GM18520 (cell line): ENCODE data around the gene HP1BP3.
"Not testable (repeated sequence)": the region's sequence is repeated elsewhere in the genome, so short reads cannot be mapped to it uniquely, and the experiment has no call there.

Experiments
- ATAC-seq: cut with Tn5 transposase; IDR thresholded peaks from one replicate; pipeline ENCODE4 v1.9.1; 2021; ENCODE audit not compliant: unreplicated experiment

HP1BP3 gene

DNA sequence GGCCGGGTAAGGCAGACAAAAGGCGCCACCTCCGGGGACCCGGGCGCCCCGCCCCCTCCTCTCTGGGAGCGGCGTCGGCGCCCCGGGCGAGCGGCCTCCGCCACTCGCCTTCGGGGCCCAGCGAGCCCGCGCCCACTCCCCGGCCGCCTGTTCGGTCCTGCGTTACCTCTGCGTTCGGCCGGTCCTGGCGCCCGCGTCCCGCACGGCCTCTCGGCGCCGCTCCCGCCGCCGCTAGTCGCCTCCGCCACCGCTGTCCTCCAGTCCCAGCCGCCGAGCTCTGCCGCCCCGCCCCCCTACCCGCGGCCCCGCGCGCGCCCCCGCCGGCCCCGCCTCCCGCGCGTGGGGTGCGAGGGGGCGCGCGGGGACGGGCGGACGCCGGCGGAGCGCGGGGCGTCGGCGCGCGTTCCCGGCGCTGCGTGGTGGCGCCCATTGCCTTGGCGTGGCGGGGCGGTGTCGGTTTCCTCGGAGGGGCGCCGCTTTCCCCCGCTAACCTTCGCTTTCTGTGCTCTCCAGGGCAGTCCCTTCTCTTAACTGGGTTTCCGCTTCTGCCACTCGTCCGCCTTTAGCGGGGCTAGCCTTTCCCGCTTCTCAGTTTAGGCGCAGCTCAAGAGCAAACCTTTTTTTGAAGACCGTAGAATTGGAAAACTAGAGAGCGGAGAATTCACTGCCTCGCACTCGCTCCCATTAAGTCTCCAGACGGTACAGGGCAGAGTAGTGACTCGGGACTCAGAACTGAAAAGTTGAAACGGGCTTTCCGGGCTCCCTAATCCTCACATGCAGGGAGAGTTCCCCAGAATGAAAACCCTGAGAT, at the start of gene HP1BP3:
HP1BP3 (minus strand) TSS at position 279 of the 811 bp plus-strand sequence. CDS start 6,867 bp downstream, outside the sequence.
- ATAC-seq = peak; percentile 34

DNA sequence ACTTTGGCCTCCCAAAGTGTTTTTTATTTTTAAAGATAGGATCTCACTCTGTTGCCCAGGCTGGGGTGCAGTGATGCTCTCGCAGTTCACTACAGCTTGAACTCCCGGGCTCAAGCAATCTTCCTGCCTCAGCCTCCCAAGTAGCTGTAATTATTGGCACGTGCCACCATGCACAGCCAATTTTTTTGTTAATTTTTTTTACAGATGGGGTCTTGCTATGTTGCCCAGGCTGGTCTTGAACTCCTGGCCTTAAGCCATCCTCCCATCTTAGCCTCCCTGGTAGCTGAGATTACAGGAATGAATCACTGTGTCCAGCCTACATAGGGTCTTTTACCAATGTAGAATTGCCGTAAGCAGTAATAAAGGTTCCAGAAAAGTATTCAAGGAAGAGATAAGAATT, 49.1 kb upstream of the HP1BP3 start:
- ATAC-seq = no peak

DNA sequence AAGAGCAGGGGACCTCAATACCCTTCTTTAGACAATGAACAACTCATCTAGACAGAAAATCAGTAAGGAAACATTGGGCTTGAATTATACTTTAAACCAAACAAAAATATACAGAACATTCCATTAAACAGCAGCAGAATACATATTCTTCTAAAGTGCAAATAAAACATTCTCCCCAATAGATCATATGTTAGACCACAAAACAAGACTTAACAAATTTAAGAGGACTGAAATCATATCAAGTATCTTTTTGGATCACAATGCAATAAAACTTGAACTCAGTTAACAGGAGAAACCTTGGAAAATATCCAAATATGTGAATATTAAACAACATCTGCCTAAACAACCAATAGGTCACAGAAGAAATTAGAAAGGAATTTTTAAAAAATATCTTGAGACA, 47.7 kb upstream of the HP1BP3 start:
- ATAC-seq = no peak

- ATAC-seq = no peak
These were observed 47.1 kb upstream of the HP1BP3 start for GRCh38 chr1:20834192-20834591.

GRCh38 chr1:20830378-20830777, 43.3 kb upstream of the HP1BP3 start:
- no peak for ATAC-seq

DNA sequence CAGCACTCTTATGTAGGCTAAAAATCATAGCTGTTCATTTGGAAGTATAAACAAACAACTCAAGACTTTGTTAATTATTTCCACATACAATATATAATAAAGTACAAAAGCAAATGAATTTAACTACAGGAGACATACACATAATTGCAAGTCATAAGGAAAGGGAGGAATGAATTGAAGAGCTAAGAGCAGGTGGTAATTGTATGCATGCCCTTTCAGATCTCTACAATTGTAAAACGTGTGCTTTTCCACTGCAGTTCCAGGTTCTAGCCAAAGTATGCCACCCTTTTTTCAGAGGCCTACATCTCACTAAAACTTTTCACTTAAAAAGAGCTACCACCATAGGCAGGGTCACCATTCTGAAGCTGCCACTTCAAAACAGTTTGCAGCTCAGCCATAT, 42.8 kb upstream of the HP1BP3 start:
- no peak for ATAC-seq

- no peak for ATAC-seq
These were observed 42.4 kb upstream of the HP1BP3 start for GRCh38 chr1:20829531-20829930.

DNA sequence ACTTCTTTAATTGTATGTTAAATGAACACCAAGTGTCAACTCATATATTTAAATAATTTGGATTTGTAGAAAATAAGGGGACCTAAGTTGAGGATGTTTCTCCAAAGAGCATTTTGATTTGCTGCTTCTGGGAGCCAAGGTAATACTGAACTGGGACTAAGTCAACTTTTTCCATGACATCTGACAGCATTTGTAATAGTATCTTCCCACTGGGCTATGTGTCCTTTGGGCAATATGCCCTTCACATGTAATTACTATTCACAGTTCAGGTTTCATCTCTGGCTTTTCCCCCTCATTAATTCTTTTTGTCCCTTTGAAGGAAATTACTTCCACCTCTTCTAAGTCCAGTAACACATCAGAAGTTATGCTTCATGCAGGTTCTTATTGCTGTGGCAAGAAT, 36.7 kb upstream of the HP1BP3 start:
- no peak for ATAC-seq

DNA sequence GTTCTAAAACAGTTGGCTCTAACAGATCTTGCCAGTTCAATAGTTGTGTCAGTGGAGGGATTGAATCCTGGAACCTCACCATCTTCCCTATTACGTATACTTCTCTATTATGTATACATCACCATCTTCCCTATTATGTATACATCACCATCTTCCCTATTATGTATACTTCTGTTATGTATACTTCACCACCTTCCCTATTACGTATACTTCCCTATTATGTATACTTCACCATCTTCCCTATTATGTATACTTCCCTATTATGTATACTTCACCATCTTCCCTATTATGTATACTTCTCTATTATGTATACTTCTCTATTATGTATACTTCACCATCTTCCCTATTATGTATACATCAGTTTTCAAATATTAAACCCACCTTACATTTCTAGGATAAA, 34.4 kb upstream of the HP1BP3 start:
- ATAC-seq = no peak

DNA sequence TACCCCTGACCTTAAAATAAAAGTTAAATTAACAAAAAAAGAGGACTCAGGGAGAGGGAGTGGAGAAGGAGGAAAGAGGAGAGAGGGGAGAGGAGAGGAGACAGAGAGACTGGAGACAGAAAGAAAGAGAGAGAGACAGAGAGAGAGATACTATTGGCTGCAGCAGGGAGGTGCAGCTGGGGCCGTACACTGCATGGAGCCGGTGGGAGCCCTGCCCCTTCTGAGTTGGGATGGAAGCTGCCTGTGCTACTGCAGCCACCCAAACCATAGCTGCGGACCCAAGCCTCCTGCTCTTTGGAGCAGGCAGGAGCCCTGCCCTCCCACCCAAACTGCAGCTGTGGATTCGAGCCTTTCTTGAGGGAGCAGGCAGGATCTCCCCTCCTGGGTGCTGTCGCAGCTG, 32.7 kb upstream of the HP1BP3 start:
- ATAC-seq = no peak

- ATAC-seq = no peak
These were observed 27.4 kb upstream of the HP1BP3 start for GRCh38 chr1:20814534-20814871.

- ATAC-seq = no peak
These were observed 24.8 kb upstream of the HP1BP3 start for GRCh38 chr1:20811916-20812315.

DNA sequence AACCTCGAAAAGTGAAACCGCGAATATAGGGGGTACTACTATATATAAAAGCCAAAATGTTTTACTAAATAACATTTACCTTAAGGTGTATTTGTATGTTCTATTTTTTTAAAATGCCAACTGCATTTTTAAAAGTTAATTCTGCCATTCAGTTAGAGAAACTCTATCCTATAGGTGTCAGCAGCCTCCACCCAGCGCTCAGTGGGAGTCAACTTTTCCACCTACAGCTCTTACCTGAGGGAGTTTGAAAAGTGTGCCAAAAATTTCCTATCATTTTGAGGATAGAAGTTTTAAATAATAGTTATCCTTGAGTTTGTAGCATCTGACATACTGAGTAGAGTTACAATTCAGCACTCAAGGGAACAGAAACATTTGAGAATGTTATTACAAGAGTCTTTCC, 6.1 kb upstream of the HP1BP3 start:
- ATAC-seq = no peak

- no peak for ATAC-seq
These were observed 5.1 kb upstream of the HP1BP3 start for GRCh38 chr1:20792196-20792595.

DNA sequence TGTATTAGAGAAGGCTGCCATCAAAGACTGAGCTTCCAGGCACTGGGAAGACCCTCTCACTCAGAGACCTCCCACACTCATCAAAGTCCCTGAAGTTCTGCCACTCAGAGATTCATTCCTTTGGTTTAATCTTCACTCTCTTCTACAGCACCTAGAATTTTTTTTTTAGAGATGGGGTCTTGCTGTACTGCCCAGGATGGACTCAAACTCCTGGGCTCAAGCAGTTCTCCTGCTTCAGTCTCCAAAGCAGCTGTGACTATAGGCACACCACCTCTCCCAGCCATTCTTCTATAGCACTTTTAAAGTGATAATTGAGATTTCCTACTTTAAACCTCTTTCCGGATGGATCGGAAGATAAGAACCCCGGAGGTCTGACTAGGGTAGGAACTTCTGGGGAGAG, 3.7 kb upstream of the HP1BP3 start:
- no peak for ATAC-seq

- ATAC-seq = not testable (repeated sequence)
These were observed 2.5 kb upstream of the HP1BP3 start for GRCh38 chr1:20789598-20789997.

DNA sequence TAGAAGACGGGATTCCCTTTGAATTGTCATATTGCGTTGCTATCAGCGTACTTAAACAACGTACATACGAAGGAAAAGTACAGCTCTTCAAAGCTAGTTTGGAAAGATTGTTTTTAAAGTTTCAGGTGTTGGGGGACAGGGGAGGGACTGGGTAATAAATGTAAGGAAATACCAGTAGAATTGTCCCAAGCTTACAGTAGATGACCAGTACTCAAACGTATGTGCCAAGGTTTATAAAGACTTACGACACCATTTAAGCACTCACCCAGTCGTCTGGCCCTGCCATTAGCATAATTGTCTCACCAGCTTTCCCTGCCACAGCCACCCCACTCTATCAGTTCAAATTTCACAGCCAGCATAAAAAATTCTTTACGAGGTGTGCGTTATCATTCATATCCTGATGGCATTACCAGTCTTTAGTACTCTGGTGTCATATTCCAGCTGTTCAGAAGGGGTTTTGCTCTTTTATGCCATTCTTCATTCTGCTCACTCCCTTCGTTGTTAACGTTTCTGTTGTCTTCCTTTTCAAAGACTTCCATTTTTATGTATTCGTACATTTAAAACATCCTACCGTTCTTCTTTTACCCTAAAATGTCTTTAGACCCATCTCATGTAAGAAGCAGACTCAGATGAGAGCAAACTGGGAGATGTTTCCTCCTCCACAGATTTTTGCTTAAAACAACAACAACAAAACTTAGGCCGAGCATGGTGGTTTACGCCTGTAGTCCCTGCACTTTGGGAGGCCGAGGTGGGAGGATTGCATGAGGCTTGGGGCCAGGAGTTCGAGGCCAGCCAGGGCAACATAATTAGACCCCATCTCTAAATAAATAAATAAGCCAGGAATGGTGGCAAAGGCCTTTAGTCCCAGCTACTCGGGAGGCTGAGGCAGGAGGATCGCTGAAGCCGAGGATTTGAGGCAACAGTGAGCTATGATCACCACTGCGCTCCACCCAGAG, 1.0 kb upstream of the HP1BP3 start:
- no peak for ATAC-seq

DNA sequence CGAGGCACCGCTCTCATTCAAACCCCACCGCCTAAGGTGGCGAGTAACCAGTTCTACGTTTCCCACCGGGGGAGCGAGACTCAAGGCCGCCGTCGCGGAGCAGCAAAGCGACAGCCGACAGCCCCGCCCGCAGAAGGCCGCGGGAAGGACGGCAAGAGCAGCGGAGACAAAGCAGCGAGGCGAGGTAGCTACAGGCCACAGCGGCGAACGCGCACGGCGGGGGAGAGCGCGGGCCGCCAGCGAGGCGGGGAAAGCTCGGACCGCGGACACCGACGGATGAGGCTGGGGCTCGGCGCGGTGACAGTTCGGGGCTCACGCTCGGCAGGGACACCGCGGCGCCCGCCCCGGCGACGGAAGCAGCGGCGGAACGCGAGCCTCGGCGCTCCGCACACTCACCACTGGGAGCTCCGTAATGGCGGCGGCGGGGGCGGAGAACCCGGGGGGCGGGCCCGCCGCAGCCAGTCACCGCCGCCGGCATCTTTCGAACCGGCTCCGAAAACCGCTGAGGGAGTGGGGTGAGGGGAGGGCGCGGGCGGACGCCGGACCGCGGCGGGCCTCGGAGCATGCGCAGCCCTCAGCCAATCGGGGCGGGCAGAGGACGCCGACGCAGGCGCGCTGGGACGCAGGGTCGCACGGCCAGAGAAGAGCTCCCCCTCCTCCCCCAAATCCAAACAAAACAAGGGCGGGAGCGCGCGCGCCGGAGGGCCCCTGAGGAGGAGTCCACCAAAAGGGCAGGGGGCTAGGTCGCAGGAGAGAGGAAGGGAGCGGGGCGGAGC, 666 bp downstream of the HP1BP3 start:
- peak; percentile 70 for ATAC-seq

- ATAC-seq = no peak
These were observed 1.2 kb downstream of the HP1BP3 start for GRCh38 chr1:20785907-20786252.

GRCh38 chr1:20775700-20776099, 11.4 kb downstream of the HP1BP3 start:
- ATAC-seq = no peak

DNA sequence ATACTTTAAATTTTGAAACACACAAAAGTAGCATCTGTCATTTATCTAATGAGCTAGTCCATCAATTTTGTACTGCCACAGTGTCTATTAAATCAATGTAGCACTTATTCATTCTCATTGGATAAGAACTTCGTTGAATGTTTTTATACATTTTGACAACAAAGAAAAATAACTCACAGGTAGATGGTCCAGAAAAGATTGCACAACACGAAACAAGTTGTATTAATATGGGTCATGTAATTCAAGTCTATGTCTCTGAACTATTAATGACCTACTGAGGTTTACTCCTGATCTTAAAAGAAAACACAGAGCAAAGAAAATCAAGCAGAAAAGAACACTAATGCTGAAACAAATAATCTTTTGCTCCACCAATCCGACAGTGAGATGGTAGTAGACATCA, 15.3 kb downstream of the HP1BP3 start:
- ATAC-seq = no peak
